H1 (cell line): ENCODE results near the gene MPPED2. TPM values are rescaled to one million over a fixed set of nuclear protein-coding genes. Genes with fewer than 3 reads are reported as not detected.

Source experiments
- ATF2 ChIP-seq: IDR thresholded peaks from 2 replicates; pipeline ENCODE4 v1.6.1; 2012; ENCODE audit warnings: low read length, inconsistent platforms
- KDM4A ChIP-seq: IDR thresholded peaks from one replicate; pipeline ENCODE4 v1.7.1; 2012; ENCODE audit warnings: low read depth, mild to moderate bottlenecking, moderate library complexity, low read length, inconsistent platforms; ENCODE audit not compliant: severe bottlenecking
- RXRA ChIP-seq: IDR thresholded peaks from 2 replicates; pipeline ENCODE4 v1.6.1; 2011; ENCODE audit warnings: low read depth, mild to moderate bottlenecking, low read length, moderate library complexity; ENCODE audit not compliant: insufficient read depth
- SIN3A ChIP-seq, 2 experiments: IDR thresholded peaks in 1 of 2; conservative IDR thresholded peaks in 1 of 2; 2 replicates each; pipeline ENCODE4 v1.6.1; 2011 to 2012; ENCODE audit warnings: low read length in 2 of 2, improper control_type of control experiment in 1 of 2, low read depth in 1 of 2, mild to moderate bottlenecking in 1 of 2
- polyA plus RNA-seq, 7 experiments: library from polyadenylated mRNA; depleted of rRNA in 3 of 7; stranded (reverse) in 5 of 7; unstranded in 2 of 7; fragments of >200 nt in 5 of 7; fragments of 200-250 nt in 2 of 7; gene quantifications; 1 replicate in 5 of 7; 2 replicates in 1 of 7; 4 replicates in 1 of 7; pipeline versions ENCODE4 v1.2.1 to v1.2.3, GENCODE V29; 2011 to 2013; ENCODE audit warnings: missing spikeins in 2 of 7, mixed read lengths in 2 of 7
- total RNA-seq: library from RNA; stranded (reverse); fragmentation: NEBNext Ultra II Directional; extraction: Animal tissue kit (Norgen Biotek cat#: 25700); gene quantifications from 2 replicates; pipeline ENCODE4 v1.2.1, GENCODE V29; 2021

The MPPED2 gene
- total and polyA plus RNA-seq, 2 of the 8 experiments (the other 6 are each of a cell fraction or from before 2014, with no cell fraction given): 1.3 to 3.5 TPM

DNA sequence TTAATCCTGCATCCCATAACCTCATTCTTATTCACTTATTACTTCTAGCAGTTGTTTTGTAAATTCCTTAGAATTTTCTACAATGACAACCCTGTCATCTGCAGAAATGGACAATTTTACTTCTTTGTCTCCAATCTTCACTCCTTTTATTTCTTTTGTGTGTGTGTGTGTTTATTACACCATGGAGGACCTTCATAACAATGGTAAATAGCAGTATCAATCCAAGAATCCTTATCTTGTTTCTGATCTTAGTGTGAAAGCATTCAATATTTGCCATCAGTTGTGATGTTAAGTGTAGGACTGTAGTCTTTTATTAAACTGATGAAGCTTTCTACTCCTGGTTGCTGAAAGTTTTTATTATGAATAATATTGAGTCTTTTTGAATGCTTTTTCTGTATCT is 109.1 kb downstream of the MPPED2 start (continued):
- no peak for TF ChIP-seq ATF2
- TF ChIP-seq SIN3A (conservative IDR thresholded peaks at IDR 0.05 in 1 of 2, IDR thresholded peaks at IDR 0.05 in 1 of 2; ENCODE audit: low read depth in 1 of 2, low read length in 2 of 2): no peak
- no peak for TF ChIP-seq RXRA
- no peak for TF ChIP-seq KDM4A
